ENCODE data around the gene RACK1.

Gene RACK1

DNA sequence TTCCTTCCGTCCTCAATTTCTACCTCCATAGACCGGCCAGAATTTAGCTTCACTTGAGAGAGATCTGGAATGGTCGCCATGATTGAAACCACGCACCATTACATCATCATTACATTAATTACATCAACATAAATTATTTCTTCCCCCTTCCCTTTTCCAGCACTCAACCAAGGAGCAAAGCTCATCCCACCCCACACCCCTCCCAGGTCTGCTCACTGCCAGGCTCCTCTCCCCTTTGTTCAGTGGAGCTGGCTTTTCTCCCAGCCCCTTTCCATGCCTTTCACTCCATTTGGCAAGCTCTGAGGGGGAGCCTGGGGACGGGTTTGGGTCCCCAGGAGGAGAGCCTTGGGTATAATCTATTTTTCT, 8.4 kb downstream of the RACK1 start:
- no peak for TF ChIP-seq CTCF (IDR thresholded peaks at IDR 0.05; ENCODE audit: low read depth, low read length, missing control alignments)
- DNase-seq (ENCODE audit: extremely low read depth, low read depth): no peak
- no peak overlapping the region for H3K4me3 ChIP-seq (replicated peaks; ENCODE audit: low read depth, low read length)

- DNase-seq (ENCODE audit: extremely low read depth, low read depth): no peak
- no peak overlapping the region for H3K4me3 ChIP-seq (replicated peaks; ENCODE audit: low read depth, low read length)
- TF ChIP-seq CTCF (IDR thresholded peaks at IDR 0.05; ENCODE audit: low read depth, low read length, missing control alignments): no peak
Measured at GRCh38 chr5:181234455-181235306, 9.0 kb downstream of the RACK1 start.

- no peak for DNase-seq (ENCODE audit: extremely low read depth, low read depth)
- H3K4me3 ChIP-seq (replicated peaks; ENCODE audit: low read depth, low read length): no peak overlapping the region
- TF ChIP-seq CTCF (IDR thresholded peaks at IDR 0.05; ENCODE audit: low read depth, low read length, missing control alignments): no peak
Measured at GRCh38 chr5:181233801-181234454, 9.8 kb downstream of the RACK1 start.

GRCh38 chr5:181233088-181233800, 10.5 kb downstream of the RACK1 start:
- TF ChIP-seq CTCF (IDR thresholded peaks at IDR 0.05; ENCODE audit: low read depth, low read length, missing control alignments): no peak
- H3K4me3 ChIP-seq (replicated peaks; ENCODE audit: low read depth, low read length): no peak overlapping the region
- no peak for DNase-seq (ENCODE audit: extremely low read depth, low read depth)

GRCh38 chr5:181232593-181232992, 11.1 kb downstream of the RACK1 start:
- TF ChIP-seq CTCF (IDR thresholded peaks at IDR 0.05; ENCODE audit: low read depth, low read length, missing control alignments): no peak
- DNase-seq (ENCODE audit: extremely low read depth, low read depth): no peak
- H3K4me3 ChIP-seq (replicated peaks; ENCODE audit: low read depth, low read length): no peak overlapping the region

DNA sequence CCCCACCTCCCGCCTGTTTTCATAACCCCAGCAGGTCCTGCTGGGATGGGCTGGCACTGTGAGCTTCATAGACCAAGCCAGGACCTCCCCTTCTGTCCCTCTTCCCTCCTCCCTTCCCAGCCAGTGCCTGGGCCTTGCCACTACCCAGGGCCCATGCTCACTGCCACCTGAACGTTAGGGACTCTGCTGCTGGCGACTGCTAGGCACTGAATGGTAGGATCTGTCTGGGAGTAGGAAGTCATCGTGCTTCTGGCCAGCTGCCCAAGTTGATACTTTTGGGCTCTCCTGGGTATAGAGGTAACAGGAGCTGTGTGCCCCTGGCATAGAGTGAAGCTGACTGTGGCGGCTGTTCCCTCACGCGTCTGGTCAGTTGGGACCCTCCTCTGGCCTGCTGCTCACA, 12.3 kb downstream of the RACK1 start:
- DNase-seq (ENCODE audit: extremely low read depth, low read depth): no peak
- H3K4me3 ChIP-seq (replicated peaks; ENCODE audit: low read depth, low read length): no peak overlapping the region
- TF ChIP-seq CTCF (IDR thresholded peaks at IDR 0.05; ENCODE audit: low read depth, low read length, missing control alignments): no peak

Data from HFF-Myc (cell line).